Ovary (tissue), 3 donors: ENCODE results near the gene PPFIA2.

Experiments
- CTCF ChIP-seq, 3 donors: fragments of 450-650 bp in 2 of 3; fragments of 200-600 bp in 1 of 3; IDR thresholded peaks; one replicate each; pipeline versions ENCODE4 v1.5.1 to v1.8.0; 2016 to 2022; ENCODE audit warnings: antibody characterized with exemption in 3 of 3, mild to moderate bottlenecking in 1 of 3
- EP300 ChIP-seq: sonication (generic); formaldehyde crosslinking; IDR thresholded peaks from one replicate; pipeline ENCODE4 v1.6.1; 2017; ENCODE audit warnings: antibody characterized with exemption
- POLR2A ChIP-seq: fragments of 450-650 bp; IDR thresholded peaks from one replicate; pipeline ENCODE4 v1.6.1; 2017; ENCODE audit warnings: antibody characterized with exemption, mild to moderate bottlenecking, moderate library complexity
- donor health status: DM: no; HTN: no; CAD: no.

DNA sequence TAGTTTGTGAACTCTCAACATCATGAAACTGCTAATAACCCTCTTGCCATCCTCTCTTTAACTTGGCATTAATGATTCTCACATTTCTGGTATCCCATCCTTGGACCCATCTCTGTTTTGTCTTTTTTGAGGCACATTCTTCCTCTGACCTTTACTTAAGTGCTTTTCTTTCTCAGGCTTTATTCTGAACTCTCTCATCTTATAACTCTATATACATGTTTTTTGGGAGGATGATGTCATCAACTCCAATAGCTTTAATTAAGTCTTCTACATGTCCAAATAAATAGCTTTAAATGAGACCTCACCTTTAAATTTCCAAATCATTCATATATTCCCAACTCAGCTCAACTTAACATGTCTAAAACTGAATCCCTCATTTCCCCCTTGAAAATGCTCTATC is 88.4 kb downstream of the PPFIA2 start:
- TF ChIP-seq POLR2A (no peak), CTCF (IDR thresholded peaks at IDR 0.05) (no peak), EP300 (no peak)
